SU-DHL-6 (cell line): ENCODE measurements around the gene PIK3CD.

ENCODE experiments used
- EZH2phosphoT487 ChIP-seq: fragments of 200-600 bp; sonication (generic), shearing (Covaris generic); conservative IDR thresholded peaks from 2 replicates; pipeline ENCODE4 v1.6.1; 2018; ENCODE audit warnings: mild to moderate bottlenecking, antibody characterized with exemption, low read length, moderate library complexity, mixed read lengths
- TF ChIP-seq, protein P1 (sequence below): fragments of 200-600 bp; sonication (generic); IDR thresholded peaks from one replicate; pipeline ENCODE4 v1.5.1; 2017; ENCODE audit warnings: antibody characterized with exemption, mild to moderate bottlenecking, low read length, moderate library complexity; ENCODE audit not compliant: insufficient read depth, poor library complexity, severe bottlenecking

DNA sequence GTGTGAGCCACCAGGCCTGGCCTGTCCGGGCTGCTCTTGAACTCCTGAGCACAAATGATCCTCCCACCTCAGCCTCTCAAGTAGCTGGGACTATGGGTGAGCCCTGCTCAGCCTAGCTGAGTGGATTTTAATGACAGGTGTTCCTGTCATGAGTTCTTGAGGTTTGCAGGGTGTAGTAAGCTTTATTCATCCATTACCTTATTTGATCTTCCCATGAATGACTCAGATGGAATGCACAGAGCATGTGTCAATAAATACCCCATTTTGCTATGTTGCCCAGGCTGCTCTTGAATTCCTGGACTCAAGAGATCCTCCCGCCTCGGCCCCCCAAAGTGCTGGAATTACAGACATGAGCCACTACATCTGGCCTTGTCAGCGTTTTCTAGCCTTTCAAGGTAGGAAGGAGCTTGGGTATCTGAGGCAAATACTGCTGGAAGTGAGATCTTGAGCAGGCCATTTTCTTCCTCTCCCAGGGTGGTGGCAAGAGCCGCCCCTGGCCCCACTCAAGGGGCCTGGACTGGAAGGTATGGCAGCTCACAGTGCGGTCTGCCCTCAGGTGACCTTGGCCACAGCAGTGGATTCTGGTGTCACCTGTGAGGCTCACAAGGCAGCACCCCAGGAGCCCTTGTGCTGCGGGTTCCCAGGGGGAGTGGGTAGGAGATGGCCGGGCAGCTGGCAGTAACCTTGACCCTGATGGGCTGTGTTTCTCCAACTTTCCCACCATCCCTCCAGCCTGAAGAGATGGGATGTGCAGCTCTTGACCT, 20.0 kb downstream of the PIK3CD start:
- TF ChIP-seq, protein P1, sequence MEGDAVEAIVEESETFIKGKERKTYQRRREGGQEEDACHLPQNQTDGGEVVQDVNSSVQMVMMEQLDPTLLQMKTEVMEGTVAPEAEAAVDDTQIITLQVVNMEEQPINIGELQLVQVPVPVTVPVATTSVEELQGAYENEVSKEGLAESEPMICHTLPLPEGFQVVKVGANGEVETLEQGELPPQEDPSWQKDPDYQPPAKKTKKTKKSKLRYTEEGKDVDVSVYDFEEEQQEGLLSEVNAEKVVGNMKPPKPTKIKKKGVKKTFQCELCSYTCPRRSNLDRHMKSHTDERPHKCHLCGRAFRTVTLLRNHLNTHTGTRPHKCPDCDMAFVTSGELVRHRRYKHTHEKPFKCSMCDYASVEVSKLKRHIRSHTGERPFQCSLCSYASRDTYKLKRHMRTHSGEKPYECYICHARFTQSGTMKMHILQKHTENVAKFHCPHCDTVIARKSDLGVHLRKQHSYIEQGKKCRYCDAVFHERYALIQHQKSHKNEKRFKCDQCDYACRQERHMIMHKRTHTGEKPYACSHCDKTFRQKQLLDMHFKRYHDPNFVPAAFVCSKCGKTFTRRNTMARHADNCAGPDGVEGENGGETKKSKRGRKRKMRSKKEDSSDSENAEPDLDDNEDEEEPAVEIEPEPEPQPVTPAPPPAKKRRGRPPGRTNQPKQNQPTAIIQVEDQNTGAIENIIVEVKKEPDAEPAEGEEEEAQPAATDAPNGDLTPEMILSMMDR = no peak
- TF ChIP-seq EZH2phosphoT487 = no peak
